GM23338 (cell line): Measurements from ENCODE around the gene PRR36. TPM values are rescaled to one million over a fixed set of nuclear protein-coding genes. Genes with fewer than 3 reads are reported as not detected.

ENCODE experiments used
- ATAC-seq: fragments of 200-7000 bp; cut with Tn5 transposase; 3 replicates; pipeline ENCODE4 v1.9.1; 2020
- DNase-seq: peaks from one replicate; pipeline ENCODE4 v3.0.0-alpha.2; 2015; ENCODE audit warnings: low spot score
- H2AFZ ChIP-seq: fragments of 200-600 bp; sonication (generic); 2 replicates; pipeline ENCODE4 v1.8.0; 2016; ENCODE audit warnings: antibody characterized with exemption, mild to moderate bottlenecking, moderate library complexity
- H3F3A ChIP-seq: fragments of 200-600 bp; sonication (generic); replicated peaks from 2 replicates; pipeline ENCODE4 v1.8.0; 2017; ENCODE audit warnings: antibody characterized with exemption, mixed run types, low read depth
- H3K27ac ChIP-seq: fragments of 200-600 bp; sonication (generic); 2 replicates; pipeline ENCODE4 v1.6.1; 2016; ENCODE audit warnings: low read depth
- H3K27me3 ChIP-seq: fragments of 200-600 bp; sonication (generic); 2 replicates; pipeline ENCODE4 v1.8.0; 2016; ENCODE audit warnings: mild to moderate bottlenecking, mixed run types, moderate library complexity; ENCODE audit not compliant: insufficient read depth
- H3K36me3 ChIP-seq: fragments of 200-600 bp; sonication (generic); 2 replicates; pipeline ENCODE4 v1.8.0; 2016; ENCODE audit warnings: mild to moderate bottlenecking; ENCODE audit not compliant: insufficient read depth
- H3K4me1 ChIP-seq: fragments of 200-600 bp; sonication (generic); 2 replicates; pipeline ENCODE4 v1.8.0; 2016; ENCODE audit warnings: mild to moderate bottlenecking, moderate library complexity; ENCODE audit not compliant: insufficient read depth
- H3K4me2 ChIP-seq: fragments of 200-600 bp; sonication (generic); 2 replicates; pipeline ENCODE4 v1.7.1; 2017; ENCODE audit warnings: mixed run types
- H3K4me3 ChIP-seq: fragments of 200-600 bp; sonication (generic); 2 replicates; pipeline ENCODE4 v1.6.1; 2016; ENCODE audit warnings: mixed run types
- H3K79me2 ChIP-seq: fragments of 200-600 bp; sonication (generic); replicated peaks from 2 replicates; pipeline ENCODE4 v1.8.0; 2017; ENCODE audit warnings: mild to moderate bottlenecking; ENCODE audit not compliant: insufficient read depth
- H3K9me2 ChIP-seq: fragments of 200-600 bp; sonication (generic); 2 replicates; pipeline ENCODE4 v1.8.0; 2017; ENCODE audit not compliant: insufficient read depth
- H4K20me1 ChIP-seq: fragments of 200-600 bp; sonication (generic); replicated peaks from 2 replicates; pipeline ENCODE4 v1.8.0; 2017; ENCODE audit warnings: mild to moderate bottlenecking; ENCODE audit not compliant: insufficient read depth
- H3K27ac Mint-ChIP-seq: 2 replicates; pipeline ENCODE4 v1.8.0; 2020; ENCODE audit warnings: inconsistent platforms, mild to moderate bottlenecking, moderate library complexity, mixed read lengths
- H3K27me3 Mint-ChIP-seq: 3 replicates; pipeline ENCODE4 v1.8.0; 2022; ENCODE audit warnings: low read depth, mild to moderate bottlenecking, moderate library complexity, mixed read lengths, inconsistent platforms; ENCODE audit not compliant: insufficient read depth, poor library complexity
- H3K36me3 Mint-ChIP-seq: 3 replicates; pipeline ENCODE4 v1.8.0; 2021; ENCODE audit warnings: low read depth, mild to moderate bottlenecking, inconsistent platforms, moderate library complexity, mixed read lengths
- H3K4me1 Mint-ChIP-seq: 3 replicates; pipeline ENCODE4 v1.8.0; 2020; ENCODE audit warnings: mild to moderate bottlenecking, inconsistent platforms, mixed read lengths
- H3K4me3 Mint-ChIP-seq: 3 replicates; pipeline ENCODE4 v1.8.0; 2021; ENCODE audit warnings: moderate library complexity, mild to moderate bottlenecking, inconsistent platforms, mixed read lengths
- H3K9me3 Mint-ChIP-seq: 3 replicates; pipeline ENCODE4 v1.8.0; 2020; ENCODE audit warnings: moderate library complexity, mild to moderate bottlenecking, inconsistent platforms, mixed read lengths
- CREB1 ChIP-seq: fragments of 250-450 bp; sonication (Bioruptor Pico); IDR thresholded peaks from 2 replicates; pipeline ENCODE4 v1.5.0; 2020; ENCODE audit warnings: low read depth, mild to moderate bottlenecking, moderate library complexity
- ETS1 ChIP-seq: IDR thresholded peaks from 2 replicates; pipeline ENCODE4 v1.6.1; 2016; ENCODE audit warnings: antibody characterized with exemption
- EZH2 ChIP-seq: fragments of 200-600 bp; sonication (generic); IDR thresholded peaks from one replicate; pipeline ENCODE4 v1.8.0; 2017; ENCODE audit warnings: antibody characterized with exemption, mild to moderate bottlenecking, low read depth; ENCODE audit not compliant: unreplicated experiment
- JUNB ChIP-seq: IDR thresholded peaks from one replicate; pipeline ENCODE4 v1.6.1; 2016; ENCODE audit warnings: antibody characterized with exemption; ENCODE audit not compliant: unreplicated experiment
- NANOG ChIP-seq: IDR thresholded peaks from 2 replicates; pipeline ENCODE4 v1.6.1; 2016; ENCODE audit warnings: antibody characterized with exemption, borderline replicate concordance
- REST ChIP-seq: IDR thresholded peaks from one replicate; pipeline ENCODE4 v1.6.1; 2018; ENCODE audit warnings: antibody characterized with exemption; ENCODE audit not compliant: unreplicated experiment
- STAT1 ChIP-seq: IDR thresholded peaks from one replicate; pipeline ENCODE4 v1.6.1; 2016; ENCODE audit warnings: antibody characterized with exemption; ENCODE audit not compliant: unreplicated experiment
- polyA plus RNA-seq: library from polyadenylated mRNA; unstranded; fragments of >200 nt; fragmentation: Nextera tagmentation; extraction: Ambion mirVana; gene quantifications from 2 replicates; pipeline ENCODE4 v1.2.1, GENCODE V29; 2016
- total RNA-seq: library from RNA; depleted of rRNA; stranded (reverse); fragments of >200 nt; shearing (Covaris generic); gene quantifications from 2 replicates; pipeline ENCODE4 v1.2.3, GENCODE V29; 2014
- TF ChIP-seq, protein P1 (sequence below): fragments of 250-450 bp; sonication (Bioruptor Pico); IDR thresholded peaks from 2 replicates; pipeline ENCODE4 v1.5.0; 2020; ENCODE audit warnings: mild to moderate bottlenecking, moderate library complexity
- TF ChIP-seq, protein P2 (sequence below), 2 experiments: fragments of 200-600 bp in 1 of 2; sonication (generic) in 1 of 2; conservative IDR thresholded peaks; 2 replicates each; pipeline versions ENCODE4 v1.5.1 to v1.6.1; 2016 to 2017; ENCODE audit warnings: antibody characterized with exemption in 2 of 2, low read depth in 2 of 2, mild to moderate bottlenecking in 2 of 2, moderate library complexity in 1 of 2

PRR36 gene
- total and polyA plus RNA-seq, 2 experiments from 2014 or later = 17.6 to 17.9 TPM

- no peaks in the 10 kb centered on the region for H4K20me1 ChIP-seq
Measured at GRCh38 chr19:7849631-7849999, 24.6 kb downstream of the PRR36 start.

More at GRCh38 chr19:7849631-7849999, 24.6 kb downstream of the PRR36 start:
- Histone ChIP-seq H3K4me3 (no peak overlapping the region), H3K9me2 (no peaks in the 10 kb centered on the region), H3F3A (no peaks in the 10 kb centered on the region), H2AFZ (no peak overlapping the region), H3K79me2 (no peaks in the 10 kb centered on the region), H3K27ac (no peak overlapping the region), H3K4me1 (peaks cover 6% of the 10 kb centered on the region; the same call in 1 of the 2 replicates), H3K4me2 (no peak overlapping the region), H3K36me3 (no peaks in the 10 kb centered on the region), H3K27me3 (no peaks in the 10 kb centered on the region; the same call in 1 of the 2 replicates)
- no peaks in the 10 kb centered on the region; the same call in 2 of the 3 replicates for H3K36me3 Mint-ChIP-seq
- no peak overlapping the region for H3K4me3 Mint-ChIP-seq
- TF ChIP-seq NANOG (no peak), JUNB (no peak), ETS1 (no peak), EZH2 (no peak), STAT1 (no peak), REST (no peak), CREB1 (CRISPR knock-in tag) (no peak)
- TF ChIP-seq, protein P1, sequence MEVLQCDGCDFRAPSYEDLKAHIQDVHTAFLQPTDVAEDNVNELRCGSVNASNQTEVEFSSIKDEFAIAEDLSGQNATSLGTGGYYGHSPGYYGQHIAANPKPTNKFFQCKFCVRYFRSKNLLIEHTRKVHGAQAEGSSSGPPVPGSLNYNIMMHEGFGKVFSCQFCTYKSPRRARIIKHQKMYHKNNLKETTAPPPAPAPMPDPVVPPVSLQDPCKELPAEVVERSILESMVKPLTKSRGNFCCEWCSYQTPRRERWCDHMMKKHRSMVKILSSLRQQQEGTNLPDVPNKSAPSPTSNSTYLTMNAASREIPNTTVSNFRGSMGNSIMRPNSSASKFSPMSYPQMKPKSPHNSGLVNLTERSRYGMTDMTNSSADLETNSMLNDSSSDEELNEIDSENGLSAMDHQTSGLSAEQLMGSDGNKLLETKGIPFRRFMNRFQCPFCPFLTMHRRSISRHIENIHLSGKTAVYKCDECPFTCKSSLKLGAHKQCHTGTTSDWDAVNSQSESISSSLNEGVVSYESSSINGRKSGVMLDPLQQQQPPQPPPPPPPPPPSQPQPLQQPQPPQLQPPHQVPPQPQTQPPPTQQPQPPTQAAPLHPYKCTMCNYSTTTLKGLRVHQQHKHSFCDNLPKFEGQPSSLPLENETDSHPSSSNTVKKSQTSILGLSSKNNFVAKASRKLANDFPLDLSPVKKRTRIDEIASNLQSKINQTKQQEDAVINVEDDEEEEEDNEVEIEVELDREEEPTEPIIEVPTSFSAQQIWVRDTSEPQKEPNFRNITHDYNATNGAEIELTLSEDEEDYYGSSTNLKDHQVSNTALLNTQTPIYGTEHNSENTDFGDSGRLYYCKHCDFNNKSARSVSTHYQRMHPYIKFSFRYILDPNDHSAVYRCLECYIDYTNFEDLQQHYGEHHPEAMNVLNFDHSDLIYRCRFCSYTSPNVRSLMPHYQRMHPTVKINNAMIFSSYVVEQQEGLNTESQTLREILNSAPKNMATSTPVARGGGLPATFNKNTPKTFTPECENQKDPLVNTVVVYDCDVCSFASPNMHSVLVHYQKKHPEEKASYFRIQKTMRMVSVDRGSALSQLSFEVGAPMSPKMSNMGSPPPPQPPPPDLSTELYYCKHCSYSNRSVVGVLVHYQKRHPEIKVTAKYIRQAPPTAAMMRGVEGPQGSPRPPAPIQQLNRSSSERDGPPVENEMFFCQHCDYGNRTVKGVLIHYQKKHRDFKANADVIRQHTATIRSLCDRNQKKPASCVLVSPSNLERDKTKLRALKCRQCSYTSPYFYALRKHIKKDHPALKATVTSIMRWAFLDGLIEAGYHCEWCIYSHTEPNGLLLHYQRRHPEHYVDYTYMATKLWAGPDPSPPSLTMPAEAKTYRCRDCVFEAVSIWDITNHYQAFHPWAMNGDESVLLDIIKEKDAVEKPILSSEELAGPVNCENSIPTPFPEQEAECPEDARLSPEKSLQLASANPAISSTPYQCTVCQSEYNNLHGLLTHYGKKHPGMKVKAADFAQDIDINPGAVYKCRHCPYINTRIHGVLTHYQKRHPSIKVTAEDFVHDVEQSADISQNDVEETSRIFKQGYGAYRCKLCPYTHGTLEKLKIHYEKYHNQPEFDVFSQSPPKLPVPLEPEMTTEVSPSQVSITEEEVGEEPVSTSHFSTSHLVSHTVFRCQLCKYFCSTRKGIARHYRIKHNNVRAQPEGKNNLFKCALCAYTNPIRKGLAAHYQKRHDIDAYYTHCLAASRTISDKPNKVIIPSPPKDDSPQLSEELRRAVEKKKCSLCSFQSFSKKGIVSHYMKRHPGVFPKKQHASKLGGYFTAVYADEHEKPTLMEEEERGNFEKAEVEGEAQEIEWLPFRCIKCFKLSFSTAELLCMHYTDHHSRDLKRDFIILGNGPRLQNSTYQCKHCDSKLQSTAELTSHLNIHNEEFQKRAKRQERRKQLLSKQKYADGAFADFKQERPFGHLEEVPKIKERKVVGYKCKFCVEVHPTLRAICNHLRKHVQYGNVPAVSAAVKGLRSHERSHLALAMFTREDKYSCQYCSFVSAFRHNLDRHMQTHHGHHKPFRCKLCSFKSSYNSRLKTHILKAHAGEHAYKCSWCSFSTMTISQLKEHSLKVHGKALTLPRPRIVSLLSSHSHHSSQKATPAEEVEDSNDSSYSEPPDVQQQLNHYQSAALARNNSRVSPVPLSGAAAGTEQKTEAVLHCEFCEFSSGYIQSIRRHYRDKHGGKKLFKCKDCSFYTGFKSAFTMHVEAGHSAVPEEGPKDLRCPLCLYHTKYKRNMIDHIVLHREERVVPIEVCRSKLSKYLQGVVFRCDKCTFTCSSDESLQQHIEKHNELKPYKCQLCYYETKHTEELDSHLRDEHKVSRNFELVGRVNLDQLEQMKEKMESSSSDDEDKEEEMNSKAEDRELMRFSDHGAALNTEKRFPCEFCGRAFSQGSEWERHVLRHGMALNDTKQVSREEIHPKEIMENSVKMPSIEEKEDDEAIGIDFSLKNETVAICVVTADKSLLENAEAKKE (CRISPR knock-in tag) = no peak
- TF ChIP-seq, protein P2, sequence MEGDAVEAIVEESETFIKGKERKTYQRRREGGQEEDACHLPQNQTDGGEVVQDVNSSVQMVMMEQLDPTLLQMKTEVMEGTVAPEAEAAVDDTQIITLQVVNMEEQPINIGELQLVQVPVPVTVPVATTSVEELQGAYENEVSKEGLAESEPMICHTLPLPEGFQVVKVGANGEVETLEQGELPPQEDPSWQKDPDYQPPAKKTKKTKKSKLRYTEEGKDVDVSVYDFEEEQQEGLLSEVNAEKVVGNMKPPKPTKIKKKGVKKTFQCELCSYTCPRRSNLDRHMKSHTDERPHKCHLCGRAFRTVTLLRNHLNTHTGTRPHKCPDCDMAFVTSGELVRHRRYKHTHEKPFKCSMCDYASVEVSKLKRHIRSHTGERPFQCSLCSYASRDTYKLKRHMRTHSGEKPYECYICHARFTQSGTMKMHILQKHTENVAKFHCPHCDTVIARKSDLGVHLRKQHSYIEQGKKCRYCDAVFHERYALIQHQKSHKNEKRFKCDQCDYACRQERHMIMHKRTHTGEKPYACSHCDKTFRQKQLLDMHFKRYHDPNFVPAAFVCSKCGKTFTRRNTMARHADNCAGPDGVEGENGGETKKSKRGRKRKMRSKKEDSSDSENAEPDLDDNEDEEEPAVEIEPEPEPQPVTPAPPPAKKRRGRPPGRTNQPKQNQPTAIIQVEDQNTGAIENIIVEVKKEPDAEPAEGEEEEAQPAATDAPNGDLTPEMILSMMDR (conservative IDR thresholded peaks at IDR 0.05; ENCODE audit: low read depth in 2 of 2) = no peak
- H3K27me3 Mint-ChIP-seq = peaks cover 15% of the 10 kb centered on the region
- H3K4me1 Mint-ChIP-seq = peaks cover 10% of the 10 kb centered on the region; the same call in 2 of the 3 replicates
- no peaks in the 10 kb centered on the region for H3K9me3 Mint-ChIP-seq
- ATAC-seq (no peak), DNase-seq (no peak)
- no peak overlapping the region for H3K27ac Mint-ChIP-seq
